ENCODE results near the gene DDX41.

DDX41 gene

DNA sequence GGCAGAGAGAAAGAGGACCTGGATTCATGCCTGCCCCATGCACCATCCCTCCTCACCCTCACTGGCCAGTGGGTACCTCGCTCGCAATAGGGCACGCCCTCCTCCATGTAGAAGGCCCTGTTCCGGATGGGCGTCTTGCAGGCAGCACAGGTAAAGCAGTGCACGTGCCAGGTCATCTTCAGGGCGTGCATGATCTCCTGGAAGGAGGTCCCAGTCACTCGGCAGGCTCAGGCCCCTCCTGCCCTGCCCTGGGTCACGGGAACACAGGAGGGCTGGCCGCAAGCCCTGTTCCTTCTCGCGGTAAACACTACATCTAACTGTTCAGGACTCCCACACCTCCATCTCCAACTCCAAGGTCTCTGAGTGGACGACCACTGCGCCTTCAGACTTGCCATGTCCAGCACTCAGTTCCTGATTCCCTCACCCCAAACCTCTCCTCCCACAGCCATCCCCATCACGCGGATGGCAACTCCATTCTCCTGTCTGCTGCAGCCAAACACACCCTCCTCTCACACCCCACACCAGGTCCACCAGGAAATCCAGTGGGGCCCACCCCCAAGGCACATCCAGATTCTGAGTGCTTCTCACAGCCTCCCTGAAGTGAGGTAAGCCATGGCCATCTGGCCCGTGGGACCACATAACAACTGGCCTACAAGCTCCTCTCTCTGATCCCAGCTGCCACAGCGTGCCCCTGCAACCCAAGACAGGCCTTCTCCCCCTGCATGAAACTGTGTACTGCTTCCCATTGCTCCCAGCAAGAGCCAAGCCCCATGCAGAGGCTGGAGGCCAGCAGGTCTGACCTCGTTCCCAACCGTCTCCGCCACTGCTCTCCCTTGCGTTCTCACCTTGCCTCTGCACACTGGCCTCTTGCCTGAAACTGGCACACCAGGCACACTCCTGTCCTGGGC lies 32.5 kb downstream of the DDX41 start:
- no peak for DNase-seq (ENCODE audit: low read depth in 2 of 2)

DNA sequence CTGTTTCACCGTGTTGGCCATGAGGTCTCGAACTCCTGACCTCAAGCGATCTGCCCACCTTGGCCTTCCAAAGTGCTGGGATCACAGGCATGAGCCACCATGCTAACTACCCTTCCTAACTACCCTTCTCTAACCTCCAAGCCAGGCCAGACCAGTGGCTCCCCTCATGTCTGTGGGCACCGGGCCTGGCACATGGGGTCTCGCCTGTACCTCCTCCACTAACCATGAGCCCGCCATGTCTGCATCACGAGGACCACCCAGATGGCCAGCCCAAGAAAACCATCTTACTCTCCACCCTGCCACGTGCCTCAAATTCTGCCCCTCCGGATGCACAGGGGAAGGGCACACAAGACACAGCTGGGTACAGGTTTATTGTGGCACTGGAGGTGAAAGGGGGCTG lies 33.7 kb downstream of the DDX41 start:
- DNase-seq (ENCODE audit: low read depth in 2 of 2), result no peak

DNA sequence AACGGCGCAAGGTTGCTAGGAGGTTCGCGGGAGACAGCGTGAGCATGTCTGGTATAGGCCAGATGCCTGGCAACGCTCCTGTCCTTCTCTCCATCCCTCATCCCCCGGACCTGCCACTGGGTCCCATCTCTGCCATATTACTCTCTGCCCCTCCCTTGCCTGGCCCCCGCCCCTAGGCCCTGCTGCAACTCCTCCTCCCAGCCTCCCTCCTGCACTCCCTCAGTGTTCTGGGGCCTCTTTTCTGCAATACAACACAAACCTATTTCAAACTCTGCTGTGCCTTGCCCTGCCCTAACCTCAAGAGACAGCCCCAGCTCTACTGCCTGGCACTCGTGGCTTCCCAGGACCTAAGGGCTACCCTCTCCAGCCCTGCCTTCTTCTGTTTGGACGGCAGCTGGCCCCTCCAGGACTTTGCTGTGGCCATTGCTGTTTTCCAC lies 34.4 kb downstream of the DDX41 start:
- no peak for DNase-seq (ENCODE audit: low read depth in 2 of 2)

DNA sequence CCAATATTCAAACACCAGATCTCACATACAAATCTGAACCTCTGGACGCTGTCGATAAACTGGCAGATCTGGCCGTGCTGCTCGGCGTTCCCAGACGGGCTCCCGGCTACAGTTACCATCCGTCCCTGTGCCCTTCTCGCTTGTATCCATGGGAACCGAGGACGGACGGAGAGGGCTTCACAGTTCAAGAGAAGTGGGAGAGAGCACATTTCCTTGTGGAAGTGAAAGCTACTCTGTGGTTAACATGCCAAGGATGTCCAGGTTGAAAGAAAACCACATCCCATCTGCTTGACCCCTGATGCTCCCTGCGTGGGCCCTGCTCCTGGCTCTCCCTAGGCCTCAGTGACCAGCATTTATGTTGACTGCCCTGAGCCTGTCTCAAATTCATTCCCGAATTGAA lies 37.0 kb downstream of the DDX41 start:
- DNase-seq (ENCODE audit: low read depth in 2 of 2), result no peak

DNA sequence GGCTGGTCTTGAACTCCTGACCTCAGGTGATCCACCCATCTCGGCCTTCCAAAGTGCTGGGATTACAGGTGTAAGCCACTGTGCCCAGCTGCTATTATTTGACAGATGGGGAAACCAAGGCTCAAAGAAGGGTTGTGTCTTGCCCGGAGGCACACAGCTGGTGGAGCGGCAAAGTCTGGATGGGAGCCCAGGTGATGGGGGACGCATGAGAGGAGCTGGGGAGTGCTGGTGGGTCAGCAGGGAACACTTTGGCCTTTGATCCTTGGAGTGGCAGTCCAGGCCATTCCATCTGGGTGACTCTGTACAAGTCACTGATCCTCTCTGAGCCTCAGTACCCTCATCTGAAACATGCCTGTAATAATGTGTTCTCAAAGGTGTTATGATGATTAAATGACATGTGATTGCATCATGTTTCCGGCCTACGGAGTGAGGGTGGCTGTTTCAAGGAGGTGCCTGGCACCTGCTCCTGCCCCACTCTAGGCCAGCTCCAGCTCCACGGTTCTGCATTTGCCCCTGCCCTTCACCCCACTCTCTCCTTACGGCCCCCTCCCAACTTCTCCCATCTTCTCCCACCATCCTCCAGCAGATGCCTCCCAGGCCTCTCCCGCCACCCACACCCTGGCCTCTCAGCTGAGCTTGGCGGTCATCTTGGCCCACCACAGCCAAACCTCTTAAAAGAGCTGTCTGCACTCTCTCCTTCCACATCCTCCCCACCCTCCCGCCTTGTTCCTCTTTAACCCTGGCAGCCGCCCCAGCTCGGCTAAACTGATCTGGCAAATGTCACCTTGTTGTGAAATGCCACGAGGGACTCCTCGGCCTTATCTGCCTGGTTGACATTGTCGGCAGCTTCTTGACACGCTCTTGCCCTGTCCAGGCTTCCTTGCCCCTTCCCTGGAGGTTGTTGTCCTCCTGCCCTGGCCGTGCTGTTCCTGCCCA lies 37.8 kb downstream of the DDX41 start:
- DNase-seq (ENCODE audit: low read depth in 2 of 2), result no peak

DNA sequence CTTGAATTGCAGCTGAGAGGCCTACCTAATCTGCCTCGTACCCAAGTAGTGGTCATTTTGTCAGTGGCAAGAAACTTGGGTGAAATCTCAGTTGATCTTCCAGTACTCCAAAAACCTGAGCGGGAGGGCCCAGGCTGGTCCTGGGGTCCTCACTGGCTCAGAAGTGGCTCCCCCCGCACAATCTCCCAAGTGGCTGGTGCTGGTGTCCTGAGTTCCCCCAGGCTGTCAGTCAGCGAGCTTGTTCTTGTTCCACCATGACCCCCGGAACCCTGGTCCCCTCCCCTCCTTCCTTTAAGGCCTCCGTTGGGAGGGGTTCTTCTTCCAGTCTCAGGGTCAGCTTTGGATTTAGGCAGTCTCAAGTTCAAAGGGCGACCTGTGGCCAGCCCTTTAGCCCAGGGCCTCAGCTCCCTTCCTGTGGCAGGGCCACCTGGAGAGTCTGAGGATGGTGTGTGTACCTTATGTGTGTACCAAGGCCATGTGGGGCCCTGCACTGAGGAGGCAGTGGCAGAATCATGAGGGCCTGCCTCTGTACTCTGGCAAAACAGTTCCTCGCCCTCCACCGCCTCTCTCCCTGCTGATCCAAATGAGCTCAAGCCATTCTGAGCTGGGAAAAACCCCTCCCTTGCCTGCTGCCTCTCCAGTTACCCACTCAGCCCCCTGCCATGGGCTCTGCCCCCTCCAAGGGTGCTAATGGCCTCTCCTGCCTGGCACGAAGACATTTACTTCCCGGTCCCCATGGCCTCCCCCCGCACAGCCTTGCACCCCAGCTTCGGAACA lies 38.9 kb downstream of the DDX41 start:
- DNase-seq (ENCODE audit: low read depth in 2 of 2), result no peak

DNA sequence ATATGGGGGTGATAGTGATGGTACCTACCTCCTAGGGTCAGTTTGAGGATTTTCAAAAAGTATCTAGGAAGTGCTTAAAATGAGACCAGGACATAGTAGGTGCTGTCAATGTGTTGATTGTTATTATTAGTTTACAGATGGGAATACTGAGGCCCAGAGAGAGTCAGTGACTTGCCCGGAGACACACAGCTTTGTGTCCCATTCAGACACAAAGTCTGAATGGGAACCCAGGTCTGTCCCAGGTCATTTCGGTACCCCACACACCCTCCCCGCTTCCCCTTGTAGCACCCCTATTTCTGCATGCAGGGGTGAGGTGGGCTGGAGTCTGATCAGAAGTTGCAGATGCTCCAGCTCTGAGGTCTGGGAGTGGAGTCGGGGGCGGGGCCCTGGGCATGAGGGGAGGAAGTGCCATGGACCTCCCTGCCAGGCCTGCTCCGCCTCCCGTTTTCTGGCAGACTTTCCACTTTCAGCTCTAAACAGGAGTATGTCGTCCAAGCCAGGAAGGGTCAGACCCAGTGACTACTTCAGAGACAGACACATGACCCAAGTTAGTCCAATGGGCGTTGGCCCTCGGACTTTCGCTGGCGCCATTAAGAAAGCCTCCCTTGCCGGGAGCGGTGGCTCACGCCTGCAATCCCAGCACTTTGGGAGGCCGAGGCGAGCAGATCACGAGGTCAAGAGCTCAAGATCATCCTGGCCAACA lies 40.1 kb downstream of the DDX41 start:
- no peak for DNase-seq (ENCODE audit: low read depth in 2 of 2)

DNA sequence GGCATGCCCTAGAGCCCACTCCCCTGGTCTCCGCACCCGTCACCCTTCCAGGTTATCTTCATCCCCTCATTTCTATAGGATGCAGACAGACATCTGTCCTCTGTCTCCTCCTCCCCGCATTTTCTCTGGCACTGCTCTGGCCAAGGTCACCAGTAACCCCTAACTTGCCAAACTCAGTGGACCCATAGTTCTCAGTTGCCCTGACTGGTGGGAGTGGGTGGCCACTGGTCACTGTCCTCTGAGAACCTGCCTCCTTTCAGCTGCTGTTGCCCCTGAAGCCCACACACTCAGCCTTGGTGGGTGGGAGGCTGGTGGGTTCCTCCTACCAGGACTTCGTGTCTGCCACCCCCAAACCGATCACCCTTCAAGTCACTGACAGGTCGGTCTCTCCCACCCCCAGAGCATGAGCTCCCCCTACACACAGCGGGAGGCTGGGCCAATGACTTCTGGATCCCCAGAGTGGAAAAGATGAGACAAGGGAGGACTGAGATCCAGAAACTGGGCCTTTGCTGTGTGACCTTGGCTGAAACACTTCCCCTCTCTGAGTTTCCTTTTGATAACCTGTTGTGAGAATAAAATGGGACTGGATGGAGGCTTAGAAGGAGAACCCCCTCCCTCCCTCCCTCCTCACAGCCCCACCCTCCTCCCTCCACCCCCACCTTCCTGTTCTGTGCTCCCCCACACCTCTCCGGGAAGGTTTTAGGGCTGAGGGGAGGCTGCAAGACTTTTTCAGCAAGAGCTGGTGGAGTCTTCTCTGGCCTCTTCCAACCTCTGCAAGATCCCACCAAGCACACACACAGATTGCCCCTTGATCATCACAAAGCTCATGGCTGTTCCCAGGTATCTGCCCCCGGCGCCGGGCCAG lies 41.0 kb downstream of the DDX41 start:
- DNase-seq (ENCODE audit: low read depth in 2 of 2), result no peak

DNA sequence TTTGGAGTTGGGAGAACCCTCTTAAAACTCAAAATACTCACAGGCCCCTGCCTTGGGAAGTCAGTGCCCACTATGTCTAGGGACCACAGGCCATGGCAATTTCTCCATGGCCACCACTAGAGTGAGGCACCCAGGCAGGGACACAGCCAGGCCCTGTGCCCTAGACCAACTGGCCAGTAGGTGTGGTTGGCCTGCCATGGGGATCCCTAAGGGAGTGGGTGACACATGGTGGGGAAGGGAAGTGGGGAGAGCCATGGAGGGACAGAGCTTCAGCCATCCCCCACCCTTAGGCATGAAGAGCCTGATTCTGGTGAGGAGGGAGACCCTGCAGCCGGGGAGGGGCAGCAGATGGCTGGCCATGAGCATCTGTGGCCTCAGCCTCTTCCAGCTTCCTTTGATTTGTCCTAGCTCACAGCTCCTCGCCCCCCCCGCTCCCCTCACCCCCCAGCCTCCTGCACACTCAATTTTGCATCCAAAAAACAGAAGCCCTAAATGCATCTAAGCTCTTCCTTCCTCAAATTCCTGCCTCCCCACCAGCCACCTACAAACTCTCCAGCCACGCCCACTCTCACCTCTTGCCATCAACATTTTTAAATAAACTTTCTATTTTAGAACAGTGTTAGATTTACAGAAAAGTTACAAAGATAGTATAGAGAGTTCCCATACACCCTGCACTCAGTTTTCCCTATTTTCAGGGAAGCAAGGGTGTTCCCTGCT lies 41.8 kb downstream of the DDX41 start:
- no peak for DNase-seq (ENCODE audit: low read depth in 2 of 2)

DNA sequence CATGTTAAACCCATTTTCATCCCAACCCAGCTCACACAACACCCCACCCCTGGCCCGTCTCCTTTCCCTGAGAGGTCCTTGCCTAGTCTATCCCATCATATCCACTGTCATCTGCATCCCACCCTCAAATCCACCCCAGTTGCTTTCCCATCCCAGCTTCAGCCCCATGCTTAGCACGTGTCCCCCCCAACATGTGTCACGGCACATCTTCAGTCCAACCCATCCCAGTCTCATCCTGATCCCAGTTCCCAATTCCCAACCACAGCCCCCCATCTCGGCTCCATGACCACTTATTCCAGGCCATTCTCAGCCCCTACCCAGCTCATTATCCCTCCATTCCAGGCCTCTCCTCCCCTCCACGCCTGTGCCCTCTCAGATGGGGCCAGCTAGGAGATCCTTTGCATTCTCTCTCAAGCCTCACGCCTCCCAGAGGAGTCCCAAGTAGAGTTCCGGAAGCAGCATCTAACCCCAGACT lies 42.7 kb downstream of the DDX41 start:
- no peak for DNase-seq (ENCODE audit: low read depth in 2 of 2)

DNA sequence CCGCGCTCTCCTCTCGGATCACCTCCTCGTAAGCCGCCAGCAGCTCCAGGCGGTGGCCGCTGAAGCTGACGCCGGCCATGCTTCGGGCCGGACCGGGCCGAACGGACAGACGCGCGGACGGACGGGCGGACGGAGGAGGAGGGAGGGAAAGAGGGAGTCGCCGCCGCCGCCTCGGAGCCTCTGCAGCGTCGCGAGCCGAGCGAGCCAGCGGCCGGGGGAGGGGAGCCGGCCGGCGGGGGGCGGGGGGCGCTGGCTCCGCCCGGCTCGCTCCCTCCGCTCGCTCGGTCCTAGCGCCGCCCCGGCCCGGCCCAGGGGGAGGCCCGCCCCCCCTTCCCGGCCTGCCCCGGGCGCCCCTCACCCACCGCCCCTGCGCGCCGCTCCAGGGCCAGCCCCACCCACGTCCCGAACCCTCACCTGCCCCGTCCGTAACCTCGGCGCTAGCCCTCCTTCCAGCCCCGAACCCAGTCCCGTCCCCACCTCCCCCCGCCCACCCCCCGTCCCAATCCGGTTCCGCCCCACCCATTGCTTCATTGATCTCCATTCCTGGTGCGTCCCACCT lies 43.2 kb downstream of the DDX41 start, which contains the start of gene DBN1:
Gene DBN1 (minus strand): TSS at position 192 of the 559 bp plus-strand sequence. CDS start 113 bp downstream, at position 79.
- DNase-seq (ENCODE audit: low read depth in 2 of 2), result no peak

DNA sequence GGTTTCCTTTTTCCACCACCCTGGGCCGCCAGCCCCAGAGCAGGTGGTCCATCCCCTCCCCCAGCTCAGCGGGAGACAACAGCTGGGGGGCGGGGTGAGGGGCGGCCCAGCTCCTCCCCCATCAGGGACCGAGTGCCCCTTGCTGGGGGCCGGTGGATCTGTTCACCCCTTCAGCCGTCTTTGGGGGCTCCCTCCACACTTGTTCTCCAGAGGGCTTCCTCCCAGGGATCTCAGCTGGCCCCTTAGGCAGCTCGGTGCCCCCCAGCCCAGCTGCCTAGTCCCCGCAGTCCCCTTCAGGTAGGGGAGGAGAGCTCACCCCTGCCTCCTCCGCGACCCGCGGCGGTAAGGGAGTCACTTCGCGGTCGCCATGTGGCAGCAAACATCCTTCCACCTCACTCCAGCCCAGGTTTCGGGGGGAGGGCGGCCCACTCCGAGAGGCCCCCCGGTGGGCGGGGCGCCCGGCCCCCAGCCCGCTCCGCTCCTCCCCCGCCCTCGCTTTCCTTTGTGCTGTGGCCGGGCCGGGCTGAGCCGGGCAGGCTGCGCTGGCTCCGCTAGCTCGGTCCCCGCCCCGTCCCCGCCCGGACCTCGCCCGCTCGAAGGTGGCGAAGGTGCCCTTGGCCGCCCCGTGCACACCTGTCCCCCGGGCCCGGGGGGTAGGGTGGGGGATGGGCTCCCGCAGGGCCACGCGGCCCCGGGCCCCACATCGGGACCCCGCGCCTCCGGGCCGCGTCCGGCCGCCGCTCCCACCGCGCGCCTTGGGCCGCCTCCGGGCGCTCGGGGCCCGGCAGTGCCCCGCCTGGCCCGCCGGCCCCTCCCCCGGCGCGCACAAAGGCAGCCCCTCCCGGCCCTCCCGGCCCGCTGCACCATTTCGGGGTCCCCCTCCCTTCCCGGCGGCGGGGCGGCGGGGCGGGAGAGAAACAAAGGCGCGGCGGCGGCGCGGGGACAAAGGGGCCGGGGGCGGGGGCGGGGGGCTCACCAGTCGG lies 44.0 kb downstream of the DDX41 start:
- no peak for DNase-seq (ENCODE audit: low read depth in 2 of 2)

DNA sequence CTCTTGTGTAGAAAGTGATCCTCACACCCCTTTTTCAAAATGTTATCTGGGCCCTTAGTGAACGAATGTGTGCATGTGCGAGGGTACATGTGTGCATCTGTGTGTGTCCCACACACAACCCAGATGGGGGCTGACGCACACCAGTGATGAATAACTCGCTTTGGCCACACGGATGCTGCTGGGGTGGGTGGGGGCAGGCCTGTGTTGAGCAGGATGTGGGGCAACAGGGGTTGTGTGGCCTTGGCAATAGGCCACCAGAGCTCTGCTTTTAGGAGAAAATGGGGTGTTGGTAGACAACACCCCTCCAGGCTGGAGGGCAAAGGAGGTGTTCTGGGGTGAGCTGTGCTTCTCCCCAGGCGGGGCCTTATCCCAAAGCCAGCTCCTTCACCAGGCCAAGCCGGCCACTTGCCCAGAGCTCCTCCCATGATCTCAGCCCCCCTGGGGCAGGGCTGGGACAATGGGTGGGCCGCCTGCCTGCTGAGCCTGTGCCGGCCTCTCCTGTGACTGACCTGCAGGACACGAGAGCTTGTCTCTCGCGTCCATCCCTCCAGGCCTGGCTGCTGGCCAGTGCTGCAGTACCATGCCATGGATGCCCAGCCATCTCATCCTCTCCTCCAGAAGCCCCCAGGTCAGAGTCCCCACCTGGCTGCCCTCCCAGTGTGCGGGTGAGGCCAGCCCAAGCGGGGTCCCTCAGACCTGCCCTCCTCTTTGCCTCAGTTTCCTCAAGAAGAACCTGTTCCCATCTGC lies 45.0 kb downstream of the DDX41 start:
- no peak for DNase-seq (ENCODE audit: low read depth in 2 of 2)

DNA sequence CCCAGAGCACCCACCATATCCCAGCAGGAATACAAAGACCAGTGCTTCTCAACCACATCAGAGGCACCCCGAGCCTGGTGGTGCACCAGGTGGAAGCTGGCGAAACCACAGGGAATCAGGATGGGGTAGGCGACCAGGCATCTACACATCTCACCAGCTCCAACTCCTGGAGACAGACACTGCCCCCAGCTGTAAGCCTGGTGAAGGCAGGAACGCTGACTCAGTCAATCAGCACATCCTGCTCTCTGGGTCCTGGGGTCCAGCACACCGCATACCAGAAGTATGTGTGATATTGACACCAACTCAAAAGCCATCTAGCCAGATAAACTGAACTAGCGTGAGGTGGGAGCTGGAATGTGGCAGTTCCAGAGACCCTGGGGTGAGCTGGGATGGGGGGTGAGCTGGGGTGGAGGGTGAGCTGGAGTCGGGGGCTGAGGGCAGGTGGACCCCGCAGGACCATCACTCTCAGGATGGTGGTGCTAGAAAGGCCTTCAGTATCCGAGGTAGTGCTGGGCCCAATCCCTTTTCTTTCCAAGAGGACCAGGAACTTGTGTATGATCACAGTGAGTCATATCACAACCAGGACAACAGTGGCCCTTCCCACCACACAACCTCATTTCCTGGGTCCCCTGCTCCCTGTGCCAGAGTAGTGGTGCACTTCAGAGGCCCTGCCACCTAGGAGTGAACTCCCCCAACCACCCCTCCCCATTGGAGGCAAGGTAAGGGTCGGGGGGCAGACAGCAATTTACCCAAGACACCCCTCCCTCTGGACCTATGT lies 45.8 kb downstream of the DDX41 start:
- no peak for DNase-seq (ENCODE audit: low read depth in 2 of 2)

DNA sequence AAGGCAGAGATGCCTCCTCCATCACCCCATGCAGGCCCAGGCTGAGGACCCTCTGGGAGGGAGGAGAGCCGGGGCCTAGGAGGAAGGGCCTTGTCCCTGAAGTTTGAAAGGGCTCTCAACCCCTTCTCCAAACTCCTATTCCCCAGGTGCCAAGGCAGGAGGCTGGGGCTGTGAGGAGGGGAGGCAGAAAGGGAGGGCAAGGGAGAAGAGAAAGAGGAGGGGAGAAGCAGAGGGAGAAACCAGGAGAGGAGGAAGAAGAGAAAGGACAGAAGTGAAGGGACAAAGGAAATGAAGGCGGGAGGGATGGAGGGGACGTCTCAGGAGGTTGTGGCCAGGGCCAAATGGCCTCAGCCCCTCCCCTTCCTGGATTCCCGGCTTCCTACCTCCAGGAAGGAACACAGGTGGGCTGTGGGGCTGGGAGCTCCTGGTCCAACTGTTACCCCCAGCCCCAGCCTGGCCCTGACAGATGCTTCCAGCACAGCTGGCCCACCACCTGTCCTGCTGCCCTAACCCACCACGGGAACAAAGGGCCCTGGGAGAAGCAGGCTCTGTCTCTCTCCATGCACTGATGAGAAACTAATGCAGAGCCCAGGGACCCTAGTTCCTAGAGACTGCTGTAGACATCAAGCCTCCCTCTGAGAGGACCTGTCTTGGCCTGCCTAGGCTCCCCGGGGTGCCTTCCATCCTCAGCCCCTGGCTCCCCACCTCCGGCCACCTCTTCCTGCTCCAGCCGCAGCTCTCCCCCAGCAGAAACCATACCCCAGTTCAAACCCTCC lies 46.8 kb downstream of the DDX41 start:
- DNase-seq (ENCODE audit: low read depth in 2 of 2), result no peak
